Articular chondrocyte of knee joint (primary cell): Measurements from ENCODE around the gene F8. TPM values are rescaled to one million over a fixed set of nuclear protein-coding genes. Genes with fewer than 3 reads are reported as not detected.

Source experiments
- small RNA-seq: library from RNA; depleted of rRNA; stranded (forward); fragments of <200 nt; gene quantifications from one replicate; pipeline ENCODE3, GENCODE V24; 2012
- total RNA-seq: library from RNA; depleted of rRNA; stranded (reverse); fragments of >200 nt; gene quantifications from 2 replicates; pipeline ENCODE4 v1.2.3, GENCODE V29; 2012

Gene F8
- 16.5 and 18.4 TPM in 2 replicates for total RNA-seq

DNA sequence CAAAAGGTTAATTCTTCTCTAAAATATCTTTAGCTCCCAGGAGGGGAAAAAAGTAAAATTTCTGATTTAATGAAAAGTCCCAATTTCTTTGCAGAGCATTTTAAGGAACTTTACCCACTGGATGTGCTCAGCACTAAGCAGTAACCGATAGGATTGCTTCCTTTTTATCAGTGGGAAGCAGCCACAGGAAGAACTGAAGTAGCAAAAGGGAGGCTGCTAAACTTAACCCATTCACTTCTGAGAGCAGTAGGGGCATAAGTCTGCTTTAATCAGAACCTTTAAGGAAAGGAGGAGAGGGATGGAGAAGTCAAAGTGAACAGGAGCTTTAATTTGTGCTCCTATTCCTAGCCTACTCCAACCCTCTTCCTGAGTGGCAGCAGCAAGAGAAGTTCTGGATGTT is at the start of gene F8:
F8 (minus strand) TSS at position 139 of the 400 bp plus-strand sequence. CDS start 171 bp downstream, outside the sequence.

DNA sequence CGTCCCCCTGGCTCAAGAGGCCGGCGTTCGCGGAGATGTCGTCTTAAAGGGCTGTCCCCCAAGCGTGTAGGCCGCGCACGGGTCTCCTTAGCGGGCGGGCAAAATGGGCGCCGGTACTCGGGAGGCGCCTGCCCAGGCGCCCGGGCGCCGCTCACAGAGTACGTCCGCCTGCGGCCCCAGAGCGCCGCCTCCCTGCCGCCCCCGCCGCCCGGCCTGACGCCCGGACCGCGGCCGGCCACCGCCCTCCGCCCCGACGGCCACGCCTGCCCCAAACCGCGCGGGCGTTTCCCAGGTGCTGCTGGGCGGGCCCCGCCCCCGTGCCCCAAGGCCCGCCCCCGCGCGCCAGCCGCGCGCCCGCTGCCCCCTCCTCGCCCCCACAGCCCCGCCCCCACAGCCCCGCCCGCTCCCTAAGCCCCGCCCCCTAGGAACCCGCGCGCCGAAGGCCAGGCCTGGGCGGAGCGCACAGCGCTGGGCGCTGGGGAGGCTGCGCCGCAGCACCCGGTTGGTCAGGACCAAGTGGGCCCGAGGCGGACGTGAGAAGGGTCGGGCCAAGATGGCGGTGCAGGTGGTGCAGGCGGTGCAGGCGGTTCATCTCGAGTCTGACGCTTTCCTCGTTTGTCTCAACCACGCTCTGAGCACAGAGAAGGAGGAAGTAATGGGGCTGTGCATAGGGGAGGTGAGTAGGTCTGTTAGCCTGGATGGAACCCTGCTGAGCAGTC is 48.6 kb upstream of the F8 start, which contains the start of the genes BRCC3, CMC4 and MTCP1:
BRCC3 (plus strand) TSS at position 534 of the 719 bp plus-strand sequence; CDS start at position 554, 20 bp downstream.
CMC4 (minus strand) TSS at position 162 of the 719 bp plus-strand sequence. CDS start 7,113 bp downstream, outside the sequence.
MTCP1 (minus strand) TSS at position 162 of the 719 bp plus-strand sequence. CDS start 5,126 bp downstream, outside the sequence.

DNA sequence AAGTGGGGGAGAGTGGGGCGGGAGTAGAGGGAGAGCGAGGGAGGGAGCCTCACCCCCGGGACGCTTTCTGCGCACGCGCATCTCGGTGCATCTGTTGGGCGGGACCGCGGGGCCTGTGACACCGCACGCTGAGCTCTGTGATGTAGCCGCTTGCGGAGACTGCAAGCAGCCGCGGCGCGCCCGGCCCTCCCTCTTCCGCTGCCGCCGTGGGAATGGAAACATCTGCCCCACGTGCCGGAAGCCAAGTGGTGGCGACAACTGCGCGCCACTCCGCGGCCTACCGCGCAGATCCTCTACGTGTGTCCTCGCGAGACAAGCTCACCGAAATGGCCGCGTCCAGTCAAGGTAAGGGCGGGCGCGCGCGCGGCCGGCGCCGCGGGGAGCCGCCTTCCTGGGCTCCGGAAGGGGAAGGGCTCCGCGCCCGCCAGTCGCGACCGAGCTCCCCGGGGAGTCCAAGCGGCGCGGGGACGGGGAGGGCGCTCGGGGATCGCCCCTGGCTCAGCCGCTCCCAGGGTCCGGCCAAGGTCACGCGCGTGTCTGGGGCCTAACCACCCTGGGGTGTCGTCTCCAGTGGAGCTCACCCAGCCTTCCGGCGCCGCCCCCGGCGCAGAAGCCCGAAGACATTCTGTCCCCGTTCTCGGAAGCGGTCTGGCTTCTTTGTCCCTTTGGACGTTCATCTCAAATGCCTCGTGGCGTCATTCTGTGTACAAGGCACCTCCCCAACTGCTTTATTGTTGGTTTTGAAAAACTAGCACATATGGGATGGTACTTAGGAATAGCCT is 4.4 kb upstream of the F8 start, which contains the start of gene FUNDC2:
FUNDC2 (plus strand) TSS at position 118 of the 782 bp plus-strand sequence; CDS start at position 213, 95 bp downstream.

DNA sequence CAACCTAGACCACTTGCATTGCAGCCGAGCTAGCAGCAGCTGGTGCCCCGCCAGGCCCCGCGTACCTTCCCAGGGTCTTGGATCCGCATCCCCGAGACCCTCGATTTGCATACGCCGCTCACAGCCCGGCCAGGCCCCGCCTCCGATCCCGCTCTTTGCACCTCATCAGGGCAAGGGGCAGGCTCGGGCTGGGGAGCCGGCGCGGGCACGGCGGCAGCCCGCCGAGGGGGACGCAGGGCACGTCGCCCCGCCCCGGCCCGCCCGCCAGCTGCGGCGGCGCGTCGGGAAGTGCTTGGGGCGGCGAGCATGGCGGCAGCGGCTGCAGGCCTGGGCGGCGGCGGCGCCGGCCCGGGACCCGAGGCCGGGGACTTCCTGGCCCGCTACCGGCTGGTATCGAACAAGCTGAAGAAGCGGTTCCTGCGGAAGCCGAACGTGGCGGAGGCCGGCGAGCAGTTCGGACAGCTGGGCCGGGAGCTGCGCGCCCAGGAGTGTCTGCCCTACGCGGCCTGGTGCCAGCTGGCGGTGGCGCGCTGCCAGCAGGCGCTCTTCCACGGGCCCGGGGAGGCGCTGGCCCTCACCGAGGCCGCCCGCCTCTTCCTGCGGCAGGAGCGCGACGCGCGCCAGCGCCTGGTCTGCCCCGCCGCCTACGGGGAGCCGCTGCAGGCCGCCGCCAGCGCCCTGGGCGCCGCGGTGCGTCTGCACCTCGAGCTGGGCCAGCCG is 136.3 kb downstream of the F8 start, which contains the start of gene F8A1:
F8A1 (plus strand) TSS at position 287 of the 720 bp plus-strand sequence; CDS start at position 307, 20 bp downstream.

DNA sequence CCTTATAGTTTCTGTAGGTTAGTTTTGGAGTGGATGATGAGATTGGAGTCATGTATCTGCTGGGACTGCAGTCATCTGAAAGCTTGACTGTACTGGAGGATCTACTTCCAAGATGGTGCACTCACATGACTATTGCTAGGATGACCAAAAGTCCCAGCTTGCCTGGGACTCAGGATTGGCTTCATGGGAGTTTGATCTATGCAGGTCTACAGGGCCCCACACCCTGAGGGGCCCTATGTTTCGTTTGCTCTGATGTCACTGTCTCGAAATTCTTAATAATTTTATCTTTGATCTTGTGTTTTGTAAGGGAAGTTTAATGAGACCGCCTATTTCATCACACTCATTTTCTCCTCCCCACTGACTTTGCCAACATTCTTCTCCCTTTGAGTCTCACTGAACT is 188.0 kb downstream of the F8 start, which contains the start of gene SMIM9:
SMIM9 (minus strand) TSS at position 101 of the 400 bp plus-strand sequence. CDS start 3,806 bp downstream, outside the sequence.

DNA sequence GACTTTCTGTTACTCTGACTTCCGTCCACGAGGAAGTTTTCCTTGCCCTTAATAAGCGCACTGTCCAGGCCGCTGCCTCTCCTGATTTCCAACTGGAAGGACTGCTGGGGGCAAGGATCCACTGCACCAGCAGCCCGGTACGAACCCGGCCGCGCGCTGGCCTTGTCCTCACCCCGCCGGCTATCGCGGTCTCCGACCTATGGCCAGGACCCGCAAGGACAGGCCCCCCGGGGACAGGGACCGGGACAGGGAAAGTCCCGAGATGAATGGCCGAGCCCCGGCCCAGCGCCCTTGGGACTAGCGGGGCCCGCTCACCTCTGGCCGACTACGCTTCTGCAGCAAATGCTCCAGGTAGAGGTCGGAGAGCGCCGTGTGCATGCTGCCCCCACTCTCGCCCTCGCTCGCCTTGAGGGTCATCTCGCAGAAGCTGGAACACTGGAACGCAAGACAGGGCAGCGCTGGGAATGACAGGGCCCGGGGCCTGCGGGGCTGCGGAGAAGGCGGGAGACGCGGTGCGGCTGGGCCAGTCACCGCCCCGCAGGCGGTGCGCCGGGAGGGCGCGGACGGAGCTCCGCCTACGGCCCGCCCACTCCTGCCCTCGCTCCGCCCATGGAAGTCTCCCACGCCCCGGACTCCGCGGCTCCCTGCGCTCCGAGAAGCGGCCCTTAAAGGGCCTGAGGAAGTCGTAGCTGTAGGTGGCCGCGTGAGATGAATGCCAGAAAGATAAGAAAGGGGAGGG is 217.4 kb downstream of the F8 start, which contains the start of gene MPP1:
MPP1 (minus strand) TSS at position 529 of the 739 bp plus-strand sequence; CDS start at position 417, 112 bp downstream.

Small RNAs within 50 kb of the gene (small RNA-seq; reads per million reads assigned to genes)
- gene MIR1184-1, result not detected

Other genes starting within 250 kb of the F8 start
- gene MPP1, start 217.2 kb downstream of the F8 start, total RNA-seq, result 16.8 and 18.6 TPM in 2 replicates
- gene SMIM9, start 188.1 kb downstream of the F8 start, total RNA-seq, result 0.22 TPM in 1 of 2 replicates, not detected in the other
- gene F8A1, start 136.4 kb downstream of the F8 start, total RNA-seq, result 2.9 and 4.2 TPM in 2 replicates
- 60.0 and 70.6 TPM in 2 replicates for gene FUNDC2, start 4.1 kb upstream of the F8 start, total RNA-seq
- 12.9 and 16.4 TPM in 2 replicates for gene CMC4, start 48.4 kb upstream of the F8 start, total RNA-seq
- gene MTCP1, start 48.4 kb upstream of the F8 start, total RNA-seq, result 5.3 and 6.9 TPM in 2 replicates
- gene BRCC3, start 48.8 kb upstream of the F8 start, total RNA-seq, result 13.3 and 15.2 TPM in 2 replicates
- gene VBP1, start 193.7 kb upstream of the F8 start, total RNA-seq, result 63.8 and 67.0 TPM in 2 replicates
- gene RAB39B, start 241.8 kb upstream of the F8 start, total RNA-seq, result 0.52 and 0.86 TPM in 2 replicates